CMK (cell line): Measurements from ENCODE around the gene TMEM209.
A peak's percentile ranks its signal among the peaks of the same experiment; 100 is the strongest.
"Not testable (repeated sequence)": the region's sequence is repeated elsewhere in the genome, so short reads cannot be mapped to it uniquely, and the experiment has no call there.

Source experiments
- DNase-seq: peaks from one replicate; pipeline ENCODE4 v3.0.0-alpha.2; 2010; ENCODE audit warnings: low read depth

The TMEM209 gene

DNA sequence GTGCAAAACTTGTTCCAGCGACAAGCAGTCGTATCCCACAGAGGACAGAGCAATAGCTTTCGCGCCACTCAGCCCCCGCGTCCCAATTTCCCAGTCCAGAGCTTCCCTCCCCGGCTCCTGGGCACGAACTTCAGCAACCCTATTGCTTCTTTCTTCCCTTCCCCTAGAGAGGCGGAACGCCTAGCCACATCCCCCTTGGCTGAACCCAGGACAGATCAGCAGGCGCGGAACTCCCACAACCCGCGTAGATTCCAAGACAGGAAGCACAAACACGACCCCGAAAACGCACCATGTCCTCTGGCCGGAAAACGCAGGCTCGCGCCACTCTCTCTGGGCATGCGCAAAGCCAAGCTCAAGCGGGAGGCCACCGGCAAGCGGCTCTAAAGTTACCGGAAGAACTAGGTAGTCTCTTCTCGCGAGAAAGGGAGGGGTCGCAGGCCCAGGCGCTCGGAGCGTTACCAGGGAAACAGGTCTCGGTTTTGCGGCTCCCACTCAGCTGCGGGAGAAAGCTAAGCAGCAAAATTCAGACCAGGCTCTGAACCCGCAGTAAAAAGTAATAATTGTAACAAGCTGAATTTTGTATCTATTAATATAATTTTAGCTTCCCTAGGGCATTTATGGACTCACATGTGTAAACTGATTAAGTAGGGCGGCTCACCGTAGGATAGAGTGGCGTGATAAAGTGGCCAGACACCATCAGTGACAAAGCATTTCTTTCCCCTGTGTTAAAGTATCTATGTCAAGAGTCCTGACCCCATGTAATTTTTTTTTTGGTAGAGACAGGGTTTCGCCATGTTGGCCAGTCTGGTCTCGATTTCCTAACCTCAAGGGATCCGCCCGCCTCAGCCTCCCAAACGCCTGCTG, at the start of gene TMEM209:
TMEM209 (minus strand) TSS at position 323 of the 864 bp plus-strand sequence; CDS start at position 292, 31 bp downstream.
- peak; percentile 96 for DNase-seq

GRCh38 chr7:130254555-130254954, 49.3 kb upstream of the TMEM209 start:
- DNase-seq, result no peak

DNA sequence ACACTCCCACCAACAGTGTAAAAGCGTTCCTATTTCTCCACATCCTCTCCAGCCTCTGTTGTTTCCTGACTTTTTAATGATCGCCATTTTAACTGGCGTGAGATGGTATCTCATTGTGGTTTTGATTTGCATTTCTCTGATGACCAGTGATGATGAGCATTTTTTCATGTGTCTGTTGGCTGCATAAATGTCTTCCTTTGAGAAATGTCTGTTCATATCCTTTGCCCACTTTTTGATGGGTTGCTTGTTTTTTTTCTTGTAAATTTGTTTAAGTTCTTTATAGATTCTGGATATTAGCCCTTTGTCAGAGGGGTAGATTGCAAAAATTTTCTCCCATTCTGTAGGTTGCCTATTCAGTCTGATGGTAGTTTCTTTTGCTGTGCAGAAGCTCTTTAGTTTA, 44.4 kb upstream of the TMEM209 start:
- DNase-seq, result not testable (repeated sequence)

GRCh38 chr7:130248842-130249241, 43.6 kb upstream of the TMEM209 start:
- not testable (repeated sequence) for DNase-seq

- DNase-seq, result not testable (repeated sequence)
Observed at GRCh38 chr7:130246491-130246890, 41.3 kb upstream of the TMEM209 start.

DNA sequence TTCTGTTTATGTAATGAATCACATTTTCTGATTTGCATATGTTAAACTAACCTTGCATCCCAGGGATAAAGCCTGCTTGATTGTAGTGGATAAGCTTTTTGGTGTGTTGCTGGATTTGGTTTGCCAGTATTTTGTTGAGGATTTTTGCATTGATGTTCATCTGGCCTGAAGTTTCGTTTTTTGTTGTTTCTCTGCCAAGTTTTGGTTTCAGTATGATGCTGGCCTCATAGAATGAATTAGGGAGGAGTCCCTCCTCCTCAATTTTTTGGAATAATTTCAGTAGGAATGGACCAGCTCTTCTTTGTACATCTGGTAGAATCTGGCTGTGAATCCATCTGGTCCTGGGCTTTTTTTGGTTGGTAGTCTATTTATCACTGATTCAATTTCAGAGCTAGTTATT, 38.3 kb upstream of the TMEM209 start:
- not testable (repeated sequence) for DNase-seq

DNA sequence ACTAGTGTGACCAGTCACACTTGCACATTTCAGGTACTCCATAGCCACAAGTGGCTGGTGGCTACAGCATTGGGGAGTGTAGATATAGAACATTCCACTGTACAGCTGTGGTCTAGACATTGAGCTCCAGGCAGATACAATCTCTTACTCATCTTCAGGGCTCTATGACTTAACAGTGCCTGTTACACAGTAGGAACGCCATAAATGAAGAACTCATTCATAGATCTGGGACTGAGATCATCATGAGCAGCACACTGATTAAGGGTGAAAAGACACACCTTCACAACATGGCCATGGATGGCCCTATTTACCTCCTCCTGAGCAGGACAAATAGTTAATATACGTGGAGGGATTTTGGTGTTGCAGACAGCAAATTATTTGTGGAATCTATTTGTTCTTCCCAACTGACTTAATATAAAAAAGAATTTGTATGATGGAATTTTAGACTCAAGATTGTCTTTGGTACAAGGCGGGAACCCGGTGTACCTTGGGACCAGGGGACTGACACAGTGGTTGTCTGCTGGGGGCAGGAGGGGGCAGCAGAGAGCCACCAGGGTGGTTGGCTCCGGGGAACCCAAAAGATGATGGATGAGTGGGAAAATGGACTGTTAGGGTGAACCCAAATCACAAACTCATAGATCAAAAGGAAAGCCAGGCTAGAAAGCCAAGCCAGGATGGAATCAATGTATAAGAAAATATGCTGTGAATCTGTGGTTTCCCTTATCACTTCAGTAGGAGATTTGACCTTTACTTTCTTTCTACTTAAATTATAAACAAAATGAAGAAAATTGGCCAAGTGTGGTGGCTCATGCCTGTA, 37.2 kb upstream of the TMEM209 start:
- peak; percentile 14 for DNase-seq

DNA sequence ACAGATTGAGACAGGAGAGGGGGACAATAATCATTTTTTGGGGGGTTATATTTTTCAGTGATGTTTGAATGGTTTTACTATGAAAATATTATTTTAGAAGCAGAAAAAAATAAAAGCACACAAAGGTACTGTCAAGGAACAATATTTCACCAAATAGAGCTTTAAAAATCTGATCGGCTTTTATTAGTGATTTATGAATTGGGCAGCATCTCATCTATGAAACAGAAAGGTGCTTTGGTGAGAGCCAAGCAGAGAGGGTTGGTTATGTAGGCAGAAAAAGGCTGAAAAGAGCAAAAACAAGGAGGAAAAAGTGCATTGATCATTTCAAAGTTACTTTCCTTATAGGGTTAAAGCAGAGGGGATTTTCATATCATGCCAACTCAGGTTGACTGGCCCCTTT, 35.0 kb upstream of the TMEM209 start:
- DNase-seq, result no peak

DNA sequence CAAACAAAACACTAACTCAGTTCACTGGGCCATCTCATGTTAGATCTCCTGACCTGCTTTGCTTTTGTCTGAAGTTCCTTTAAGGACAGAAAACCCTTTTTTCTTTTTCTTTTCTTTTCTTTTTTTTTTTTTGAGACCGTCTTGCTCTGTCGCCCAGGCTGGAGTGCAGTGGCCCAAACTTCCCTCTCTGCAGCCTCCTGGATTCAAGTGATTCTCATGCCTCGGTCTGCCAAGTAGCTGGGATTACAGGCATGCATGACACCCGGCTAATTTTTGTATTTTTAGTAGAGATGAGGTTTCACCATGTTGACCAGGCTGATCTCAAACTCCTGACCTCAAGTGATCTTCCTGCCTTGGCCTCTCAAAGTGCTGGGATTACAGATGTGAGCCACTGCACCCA, 31.2 kb upstream of the TMEM209 start:
- not testable (repeated sequence) for DNase-seq

DNA sequence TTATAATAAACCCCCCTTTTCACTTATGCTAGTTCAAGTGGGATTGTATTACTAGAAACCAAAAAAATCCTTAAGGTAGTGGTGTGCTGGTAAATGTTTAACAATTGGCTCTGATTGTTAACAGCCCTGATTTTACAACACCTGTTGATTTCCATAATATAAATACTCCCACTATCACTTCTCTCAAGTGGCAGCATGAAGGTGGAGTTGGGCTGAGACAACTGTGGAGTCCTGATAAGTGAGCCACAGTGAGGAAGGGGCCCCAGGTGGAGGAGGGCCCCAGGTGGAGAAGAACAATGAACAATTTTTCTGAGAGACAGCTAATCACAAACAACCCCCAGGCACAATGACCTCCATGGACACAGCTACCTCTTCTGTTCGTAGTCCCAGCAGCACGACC, 28.9 kb upstream of the TMEM209 start:
- no peak for DNase-seq

GRCh38 chr7:130232209-130232608, 27.0 kb upstream of the TMEM209 start:
- no peak for DNase-seq

- DNase-seq, result no peak
Observed at GRCh38 chr7:130231792-130232191, 26.6 kb upstream of the TMEM209 start.

GRCh38 chr7:130229981-130230380, 24.8 kb upstream of the TMEM209 start:
- DNase-seq, result not testable (repeated sequence)

GRCh38 chr7:130228840-130229502, 23.8 kb upstream of the TMEM209 start:
- DNase-seq, result no peak

DNA sequence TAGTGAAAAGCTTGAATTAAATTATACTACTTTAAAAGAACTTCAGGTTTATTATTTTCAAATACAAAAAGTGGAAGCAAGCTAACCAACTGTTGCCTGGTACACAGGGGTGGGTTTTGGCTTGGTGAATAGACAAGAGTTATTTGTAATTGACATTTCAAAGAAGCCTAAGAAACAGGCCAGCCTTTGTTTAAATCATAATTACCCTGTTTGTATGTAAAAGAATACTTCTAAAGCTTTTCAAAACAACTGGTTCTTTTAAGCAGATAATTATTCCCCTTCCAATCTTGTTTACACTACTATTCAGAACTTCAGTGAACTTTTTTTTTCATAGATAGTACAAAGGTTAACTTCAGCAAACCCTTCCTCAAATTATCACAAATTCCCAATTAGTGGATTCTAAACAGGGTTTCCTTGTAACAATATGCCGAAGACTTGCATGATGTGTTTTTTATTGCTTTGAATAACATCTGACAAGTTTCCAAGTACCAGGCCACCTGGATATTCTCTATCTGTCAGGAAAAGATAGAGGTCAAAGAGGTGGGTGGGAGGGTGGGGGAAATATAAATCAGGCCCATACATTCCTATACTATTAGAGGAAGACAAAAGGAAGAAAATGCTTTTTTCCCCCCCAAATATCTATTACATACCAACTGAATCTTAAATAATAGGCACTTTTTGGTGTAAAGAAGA, 22.8 kb upstream of the TMEM209 start:
- DNase-seq, result no peak

GRCh38 chr7:130226333-130226732, 21.1 kb upstream of the TMEM209 start:
- DNase-seq, result no peak

DNA sequence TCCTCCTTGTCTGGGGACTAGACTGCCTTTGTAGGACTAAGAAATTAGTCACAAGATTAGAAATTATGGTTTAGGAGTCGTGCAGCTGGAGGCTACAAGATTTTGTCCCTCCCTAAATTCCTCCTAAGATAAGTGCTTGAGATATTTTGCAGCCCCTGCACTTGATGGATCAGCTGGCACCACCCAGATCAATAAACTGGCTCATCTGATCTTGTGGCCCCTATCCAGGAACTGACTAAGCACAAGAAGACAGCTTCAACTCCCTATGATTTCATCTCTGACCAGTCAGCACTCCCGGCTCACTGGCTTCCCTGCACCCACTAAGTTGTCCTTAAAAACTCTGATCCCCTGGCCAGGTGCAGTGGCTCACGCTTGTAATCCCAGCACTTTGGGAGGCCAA, 19.7 kb upstream of the TMEM209 start:
- DNase-seq, result not testable (repeated sequence)

GRCh38 chr7:130224210-130224609, 19.0 kb upstream of the TMEM209 start:
- no peak for DNase-seq

- DNase-seq, result no peak
Observed at GRCh38 chr7:130223646-130224045, 18.4 kb upstream of the TMEM209 start.

GRCh38 chr7:130221746-130222145, 16.5 kb upstream of the TMEM209 start:
- no peak for DNase-seq

GRCh38 chr7:130219871-130220270, 14.7 kb upstream of the TMEM209 start:
- no peak for DNase-seq
